K562 (cell line): ENCODE data around the gene RNF222. TPM values are rescaled to one million over a fixed set of nuclear protein-coding genes. Genes with fewer than 3 reads are reported as not detected.

Experiments
- FOXK1 ChIP-seq: sonication (generic); formaldehyde crosslinking; IDR thresholded peaks from 2 replicates; pipeline ENCODE4 v1.8.0; 2022; ENCODE audit warnings: missing genetic modification reagents, mild to moderate bottlenecking, borderline replicate concordance
- HEY1 ChIP-seq: fragments of 250-450 bp; sonication (Bioruptor Pico); IDR thresholded peaks from 2 replicates; pipeline ENCODE4 v1.5.0; 2020; ENCODE audit warnings: mild to moderate bottlenecking, moderate library complexity, borderline replicate concordance
- MEF2D ChIP-seq: conservative IDR thresholded peaks from 2 replicates; pipeline ENCODE4 v1.6.1; 2016; ENCODE audit warnings: low read depth, missing genetic modification characterization, missing compliant biosample characterization
- NBN ChIP-seq: fragments of 450-650 bp; IDR thresholded peaks from 2 replicates; pipeline ENCODE4 v1.6.1; 2016; ENCODE audit warnings: low read depth, mild to moderate bottlenecking
- NCOA2 ChIP-seq, 2 experiments: fragments of 450-650 bp; IDR thresholded peaks; 2 replicates each; pipeline ENCODE4 v1.6.1; 2018; ENCODE audit warnings: mild to moderate bottlenecking in 2 of 2, moderate library complexity in 1 of 2; ENCODE audit not compliant: partially characterized antibody in 2 of 2
- POLR2H ChIP-seq: IDR thresholded peaks from 2 replicates; pipeline ENCODE4 v1.6.1; 2016; ENCODE audit warnings: missing genetic modification characterization, low read depth, mild to moderate bottlenecking, control low read depth, missing compliant biosample characterization, moderate library complexity
- RAD51 ChIP-seq: fragments of 450-650 bp; IDR thresholded peaks from 2 replicates; pipeline ENCODE4 v1.7.1; 2016; ENCODE audit warnings: low read depth, mild to moderate bottlenecking, borderline replicate concordance
- RBM15 ChIP-seq: fragments of 200-400 bp; formaldehyde crosslinking; IDR thresholded peaks from 2 replicates; pipeline ENCODE4 v1.6.1; 2018; ENCODE audit warnings: mild to moderate bottlenecking, low read length, moderate library complexity; ENCODE audit not compliant: insufficient read depth
- SNIP1 ChIP-seq: fragments of 450-650 bp; IDR thresholded peaks from 2 replicates; pipeline ENCODE4 v1.7.1; 2017; ENCODE audit warnings: low read depth, mild to moderate bottlenecking
- SRSF3 ChIP-seq: fragments of 200-400 bp; formaldehyde crosslinking; IDR thresholded peaks from 2 replicates; pipeline ENCODE4 v1.6.1; 2016; ENCODE audit warnings: mild to moderate bottlenecking, low read length, moderate library complexity; ENCODE audit not compliant: insufficient read depth
- USF2 ChIP-seq: sonication (generic); formaldehyde crosslinking; IDR thresholded peaks from 2 replicates; pipeline ENCODE4 v1.5.0; 2020; ENCODE audit warnings: missing genetic modification reagents
- ZNF212 ChIP-seq: fragments of 450-650 bp; formaldehyde crosslinking; IDR thresholded peaks from 2 replicates; pipeline ENCODE4 v1.4.0; 2020; ENCODE audit warnings: mild to moderate bottlenecking
- ZNF395 ChIP-seq: fragments of 200-800 bp; sonication (Bioruptor generic); IDR thresholded peaks from 2 replicates; pipeline ENCODE4 v1.6.1; 2017; ENCODE audit warnings: missing genetic modification characterization, missing compliant biosample characterization
- polyA plus RNA-seq, 8 experiments: library from polyadenylated mRNA; depleted of rRNA in 4 of 8; stranded (reverse) in 5 of 8; unstranded in 3 of 8; fragments of >200 nt; fragmentation: Nextera tagmentation in 2 of 8; fragmentation: Illumina TruSeq in 1 of 8; extraction: Ambion mirVana in 2 of 8; extraction: Trizol in 1 of 8; gene quantifications; 2 replicates each; pipeline versions ENCODE4 v1.2.1 to v1.2.3, GENCODE V29; 2011 to 2014; ENCODE audit warnings: inconsistent platforms in 1 of 8, missing spikeins in 1 of 8
- total RNA-seq, 7 experiments: library from RNA; depleted of rRNA in 6 of 7; stranded (reverse); fragments of >200 nt in 6 of 7; fragmentation: Illumina TruSeq in 2 of 7; extraction: Trizol in 2 of 7; gene quantifications; 2 replicates each; pipeline versions ENCODE4 v1.2.1 to v1.2.3, GENCODE V29; 2011 to 2021; ENCODE audit warnings: low replicate concordance in 1 of 7
- TF ChIP-seq, protein P1 (sequence below), 2 experiments: IDR thresholded peaks in 1 of 2; conservative IDR thresholded peaks in 1 of 2; 2 replicates each; pipeline ENCODE4 v1.6.1; 2016; ENCODE audit warnings: low read depth in 2 of 2, mild to moderate bottlenecking in 1 of 2, missing compliant biosample characterization in 1 of 2, missing genetic modification characterization in 1 of 2, moderate library complexity in 1 of 2
- TF ChIP-seq, protein P2 (sequence below): sonication (generic); formaldehyde crosslinking; IDR thresholded peaks from 2 replicates; pipeline ENCODE4 v1.4.0; 2020; ENCODE audit warnings: mild to moderate bottlenecking, missing genetic modification reagents
- TF ChIP-seq, protein P3 (sequence below): fragments of 250-450 bp; sonication (Bioruptor Pico); IDR thresholded peaks from 2 replicates; pipeline ENCODE4 v1.6.1; 2021; ENCODE audit warnings: mild to moderate bottlenecking

The RNF222 gene
- total and polyA plus RNA-seq, 9 of the 15 experiments (the other 6 are each of a cell fraction or from before 2014, with no cell fraction given) = not detected

DNA sequence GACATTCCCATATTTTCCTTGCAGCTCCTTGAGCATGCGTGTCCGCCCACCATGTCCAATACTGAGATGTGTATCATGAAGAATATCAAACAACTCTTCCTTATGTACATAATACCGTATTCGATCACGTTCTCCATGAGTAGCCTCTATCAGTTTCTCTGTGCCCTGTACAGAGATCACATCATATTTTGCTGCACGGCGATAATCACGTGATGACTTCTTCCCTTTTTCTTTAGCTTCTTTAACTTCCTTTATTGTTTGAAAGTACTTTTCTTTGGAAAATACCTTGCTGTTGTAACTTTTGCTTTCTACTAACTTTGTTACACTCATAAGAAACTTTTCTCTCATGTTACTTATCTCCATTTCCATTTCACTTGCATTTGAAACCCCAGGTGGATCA is 27.7 kb downstream of the RNF222 start (continued):
- TF ChIP-seq, protein P1, sequence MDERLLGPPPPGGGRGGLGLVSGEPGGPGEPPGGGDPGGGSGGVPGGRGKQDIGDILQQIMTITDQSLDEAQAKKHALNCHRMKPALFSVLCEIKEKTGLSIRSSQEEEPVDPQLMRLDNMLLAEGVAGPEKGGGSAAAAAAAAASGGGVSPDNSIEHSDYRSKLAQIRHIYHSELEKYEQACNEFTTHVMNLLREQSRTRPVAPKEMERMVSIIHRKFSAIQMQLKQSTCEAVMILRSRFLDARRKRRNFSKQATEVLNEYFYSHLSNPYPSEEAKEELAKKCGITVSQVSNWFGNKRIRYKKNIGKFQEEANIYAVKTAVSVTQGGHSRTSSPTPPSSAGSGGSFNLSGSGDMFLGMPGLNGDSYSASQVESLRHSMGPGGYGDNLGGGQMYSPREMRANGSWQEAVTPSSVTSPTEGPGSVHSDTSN (CRISPR knock-in tag; IDR thresholded peaks at IDR 0.05; ENCODE audit: low read depth) = no peak
- TF ChIP-seq, protein P1 (tag; conservative IDR thresholded peaks at IDR 0.05; ENCODE audit: low read depth) = no peak
- no peak for TF ChIP-seq FOXK1 (CRISPR knock-in tag)
- TF ChIP-seq NCOA2 (IDR thresholded peaks at IDR 0.05; ENCODE audit: partially characterized antibody in 2 of 2) = no peak
- TF ChIP-seq, protein P2, sequence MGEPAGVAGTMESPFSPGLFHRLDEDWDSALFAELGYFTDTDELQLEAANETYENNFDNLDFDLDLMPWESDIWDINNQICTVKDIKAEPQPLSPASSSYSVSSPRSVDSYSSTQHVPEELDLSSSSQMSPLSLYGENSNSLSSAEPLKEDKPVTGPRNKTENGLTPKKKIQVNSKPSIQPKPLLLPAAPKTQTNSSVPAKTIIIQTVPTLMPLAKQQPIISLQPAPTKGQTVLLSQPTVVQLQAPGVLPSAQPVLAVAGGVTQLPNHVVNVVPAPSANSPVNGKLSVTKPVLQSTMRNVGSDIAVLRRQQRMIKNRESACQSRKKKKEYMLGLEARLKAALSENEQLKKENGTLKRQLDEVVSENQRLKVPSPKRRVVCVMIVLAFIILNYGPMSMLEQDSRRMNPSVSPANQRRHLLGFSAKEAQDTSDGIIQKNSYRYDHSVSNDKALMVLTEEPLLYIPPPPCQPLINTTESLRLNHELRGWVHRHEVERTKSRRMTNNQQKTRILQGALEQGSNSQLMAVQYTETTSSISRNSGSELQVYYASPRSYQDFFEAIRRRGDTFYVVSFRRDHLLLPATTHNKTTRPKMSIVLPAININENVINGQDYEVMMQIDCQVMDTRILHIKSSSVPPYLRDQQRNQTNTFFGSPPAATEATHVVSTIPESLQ (CRISPR knock-in tag) = no peak
- TF ChIP-seq ZNF212 (CRISPR knock-in tag) = no peak
- peak; percentile 74 for TF ChIP-seq RAD51
- no peak for TF ChIP-seq POLR2H (tag)
- TF ChIP-seq USF2 (CRISPR knock-in tag) = peak; percentile 4; the same call in 1 of the 2 replicates
- TF ChIP-seq SRSF3 = no peak
- no peak for TF ChIP-seq MEF2D (tag)
- TF ChIP-seq, protein P3, sequence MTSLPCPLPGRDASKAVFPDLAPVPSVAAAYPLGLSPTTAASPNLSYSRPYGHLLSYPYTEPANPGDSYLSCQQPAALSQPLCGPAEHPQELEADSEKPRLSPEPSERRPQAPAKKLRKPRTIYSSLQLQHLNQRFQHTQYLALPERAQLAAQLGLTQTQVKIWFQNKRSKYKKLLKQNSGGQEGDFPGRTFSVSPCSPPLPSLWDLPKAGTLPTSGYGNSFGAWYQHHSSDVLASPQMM (CRISPR knock-in tag) = no peak
- TF ChIP-seq HEY1 (CRISPR knock-in tag) = no peak
- TF ChIP-seq ZNF395 = no peak
- no peak for TF ChIP-seq NBN
- TF ChIP-seq SNIP1 = no peak
- no peak for TF ChIP-seq RBM15
